ENCODE measurements around the gene KRTAP4-2.

GRCh38 chr17:41144846-41145245, 33.2 kb downstream of the KRTAP4-2 start:
- TF ChIP-seq, protein P1, sequence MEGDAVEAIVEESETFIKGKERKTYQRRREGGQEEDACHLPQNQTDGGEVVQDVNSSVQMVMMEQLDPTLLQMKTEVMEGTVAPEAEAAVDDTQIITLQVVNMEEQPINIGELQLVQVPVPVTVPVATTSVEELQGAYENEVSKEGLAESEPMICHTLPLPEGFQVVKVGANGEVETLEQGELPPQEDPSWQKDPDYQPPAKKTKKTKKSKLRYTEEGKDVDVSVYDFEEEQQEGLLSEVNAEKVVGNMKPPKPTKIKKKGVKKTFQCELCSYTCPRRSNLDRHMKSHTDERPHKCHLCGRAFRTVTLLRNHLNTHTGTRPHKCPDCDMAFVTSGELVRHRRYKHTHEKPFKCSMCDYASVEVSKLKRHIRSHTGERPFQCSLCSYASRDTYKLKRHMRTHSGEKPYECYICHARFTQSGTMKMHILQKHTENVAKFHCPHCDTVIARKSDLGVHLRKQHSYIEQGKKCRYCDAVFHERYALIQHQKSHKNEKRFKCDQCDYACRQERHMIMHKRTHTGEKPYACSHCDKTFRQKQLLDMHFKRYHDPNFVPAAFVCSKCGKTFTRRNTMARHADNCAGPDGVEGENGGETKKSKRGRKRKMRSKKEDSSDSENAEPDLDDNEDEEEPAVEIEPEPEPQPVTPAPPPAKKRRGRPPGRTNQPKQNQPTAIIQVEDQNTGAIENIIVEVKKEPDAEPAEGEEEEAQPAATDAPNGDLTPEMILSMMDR (CRISPR knock-in tag; IDR thresholded peaks at IDR 0.05), result no peak
- TF ChIP-seq FOXM1 (CRISPR knock-in tag; IDR thresholded peaks at IDR 0.05) (no peak), ZNF10 (CRISPR knock-in tag; IDR thresholded peaks at IDR 0.05; ENCODE audit: borderline replicate concordance, low read depth) (no peak), NR2F1 (CRISPR knock-in tag; IDR thresholded peaks at IDR 0.05) (no peak), GABPA (IDR thresholded peaks at IDR 0.05; ENCODE audit: low read depth, low read length) (no peak), GABPA (CRISPR knock-in tag; IDR thresholded peaks at IDR 0.05; ENCODE audit: low read depth) (no peak), ZNF143 (CRISPR knock-in tag; IDR thresholded peaks at IDR 0.05) (no peak), MAFG (CRISPR knock-in tag; IDR thresholded peaks at IDR 0.05) (no peak), NR3C1 (CRISPR knock-in tag; IDR thresholded peaks at IDR 0.05) (no peak), DPF2 (CRISPR knock-in tag; IDR thresholded peaks at IDR 0.05; ENCODE audit: borderline replicate concordance, low read depth) (no peak), MEIS1 (CRISPR knock-in tag; IDR thresholded peaks at IDR 0.05; ENCODE audit: borderline replicate concordance) (no peak), ESRRA (CRISPR knock-in tag; IDR thresholded peaks at IDR 0.05; ENCODE audit: low read depth) (no peak), ZNF274 (CRISPR knock-in tag; IDR thresholded peaks at IDR 0.05) (no peak), ZFX (CRISPR knock-in tag; IDR thresholded peaks at IDR 0.05; ENCODE audit: low read depth) (no peak)
- TF ChIP-seq, protein P2, sequence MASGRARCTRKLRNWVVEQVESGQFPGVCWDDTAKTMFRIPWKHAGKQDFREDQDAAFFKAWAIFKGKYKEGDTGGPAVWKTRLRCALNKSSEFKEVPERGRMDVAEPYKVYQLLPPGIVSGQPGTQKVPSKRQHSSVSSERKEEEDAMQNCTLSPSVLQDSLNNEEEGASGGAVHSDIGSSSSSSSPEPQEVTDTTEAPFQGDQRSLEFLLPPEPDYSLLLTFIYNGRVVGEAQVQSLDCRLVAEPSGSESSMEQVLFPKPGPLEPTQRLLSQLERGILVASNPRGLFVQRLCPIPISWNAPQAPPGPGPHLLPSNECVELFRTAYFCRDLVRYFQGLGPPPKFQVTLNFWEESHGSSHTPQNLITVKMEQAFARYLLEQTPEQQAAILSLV (CRISPR knock-in tag; IDR thresholded peaks at IDR 0.05; ENCODE audit: borderline replicate concordance), result no peak

All from HepG2 (cell line).